AG04449 (cell line): ENCODE data around the gene ATP6V1E1.
A peak's percentile ranks its signal among the peaks of the same experiment; 100 is the strongest.
"Not testable (repeated sequence)": the region's sequence is repeated elsewhere in the genome, so short reads cannot be mapped to it uniquely, and the experiment has no call there.

ENCODE experiments used
- CTCF ChIA-PET: fragments of 350-600 bp; formaldehyde crosslinking; extraction: SDS; loops from one replicate; lab custom pipeline; 2021; ENCODE audit warnings: antibody characterized with exemption; lab: Yijun Ruan, JAX
- POLR2A ChIA-PET: fragments of 400-600, 350-600 bp; formaldehyde crosslinking; extraction: SDS; loops from one replicate; lab custom pipeline; 2020; ENCODE audit warnings: antibody characterized with exemption, inconsistent platforms; lab: Yijun Ruan, JAX
- DNase-seq: peaks from one replicate; pipeline ENCODE4 v3.0.0-alpha.2; 2010; ENCODE audit warnings: low read depth, low spot score
- H3K4me3 ChIP-seq: 2 replicates; pipeline ENCODE4 v1.5.1; 2011; ENCODE audit warnings: low read depth, mild to moderate bottlenecking, control low read depth, low read length
- TF ChIP-seq, protein P1 (sequence below): IDR thresholded peaks from one replicate; pipeline ENCODE4 v1.5.1; 2011; ENCODE audit warnings: mild to moderate bottlenecking, moderate library complexity, low read length, control low read depth, inconsistent platforms; ENCODE audit not compliant: insufficient read depth; ENCODE audit errors: missing control alignments

The ATP6V1E1 gene

DNA sequence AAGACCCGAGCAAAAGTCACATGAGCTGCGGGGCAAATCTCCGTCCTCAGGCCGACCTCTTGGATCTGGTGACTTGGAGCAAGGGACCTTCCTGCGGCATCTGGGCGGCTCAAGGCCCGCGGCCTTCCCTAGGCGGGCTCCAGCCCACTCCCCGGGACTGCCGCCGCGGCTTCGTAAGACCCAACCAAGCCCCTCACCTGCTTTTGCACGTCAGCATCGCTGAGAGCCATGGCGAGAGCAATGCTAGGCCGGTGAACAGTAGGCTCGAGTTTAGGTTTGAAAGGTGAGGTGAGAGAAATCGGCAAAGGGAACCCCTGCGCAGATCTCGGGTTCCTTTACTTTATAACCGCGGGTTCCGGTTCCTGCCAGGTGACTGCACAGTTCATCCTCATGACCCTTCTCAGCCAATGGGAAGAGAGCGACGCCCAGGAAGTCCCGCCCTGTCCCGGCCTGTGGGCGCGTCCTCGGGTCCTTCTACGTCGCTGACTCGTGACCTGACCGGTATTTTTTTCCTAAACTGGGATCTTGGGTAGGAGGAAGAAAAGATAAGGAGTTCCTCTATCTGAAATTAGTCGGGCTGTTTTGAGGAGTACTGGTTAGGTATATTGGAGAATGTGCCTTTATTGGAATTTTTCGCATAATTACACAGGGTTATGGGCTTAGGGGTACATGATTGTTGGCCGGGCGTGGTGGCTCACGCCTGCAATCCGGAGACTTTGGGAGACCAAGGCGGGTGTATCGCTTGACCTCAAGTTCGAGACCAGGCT lies at the start of gene ATP6V1E1:
ATP6V1E1 (minus strand) TSS at position 344 of the 767 bp plus-strand sequence; CDS start at position 230, 114 bp downstream.
- TF ChIP-seq, protein P1, sequence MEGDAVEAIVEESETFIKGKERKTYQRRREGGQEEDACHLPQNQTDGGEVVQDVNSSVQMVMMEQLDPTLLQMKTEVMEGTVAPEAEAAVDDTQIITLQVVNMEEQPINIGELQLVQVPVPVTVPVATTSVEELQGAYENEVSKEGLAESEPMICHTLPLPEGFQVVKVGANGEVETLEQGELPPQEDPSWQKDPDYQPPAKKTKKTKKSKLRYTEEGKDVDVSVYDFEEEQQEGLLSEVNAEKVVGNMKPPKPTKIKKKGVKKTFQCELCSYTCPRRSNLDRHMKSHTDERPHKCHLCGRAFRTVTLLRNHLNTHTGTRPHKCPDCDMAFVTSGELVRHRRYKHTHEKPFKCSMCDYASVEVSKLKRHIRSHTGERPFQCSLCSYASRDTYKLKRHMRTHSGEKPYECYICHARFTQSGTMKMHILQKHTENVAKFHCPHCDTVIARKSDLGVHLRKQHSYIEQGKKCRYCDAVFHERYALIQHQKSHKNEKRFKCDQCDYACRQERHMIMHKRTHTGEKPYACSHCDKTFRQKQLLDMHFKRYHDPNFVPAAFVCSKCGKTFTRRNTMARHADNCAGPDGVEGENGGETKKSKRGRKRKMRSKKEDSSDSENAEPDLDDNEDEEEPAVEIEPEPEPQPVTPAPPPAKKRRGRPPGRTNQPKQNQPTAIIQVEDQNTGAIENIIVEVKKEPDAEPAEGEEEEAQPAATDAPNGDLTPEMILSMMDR, result no peak
- DNase-seq, result peak; percentile 74
- POLR2A ChIA-PET, result no interaction called here
- H3K4me3 ChIP-seq, result peak within 1 kb of the TSS; percentile 100
- CTCF ChIA-PET, result no interaction called here

DNA sequence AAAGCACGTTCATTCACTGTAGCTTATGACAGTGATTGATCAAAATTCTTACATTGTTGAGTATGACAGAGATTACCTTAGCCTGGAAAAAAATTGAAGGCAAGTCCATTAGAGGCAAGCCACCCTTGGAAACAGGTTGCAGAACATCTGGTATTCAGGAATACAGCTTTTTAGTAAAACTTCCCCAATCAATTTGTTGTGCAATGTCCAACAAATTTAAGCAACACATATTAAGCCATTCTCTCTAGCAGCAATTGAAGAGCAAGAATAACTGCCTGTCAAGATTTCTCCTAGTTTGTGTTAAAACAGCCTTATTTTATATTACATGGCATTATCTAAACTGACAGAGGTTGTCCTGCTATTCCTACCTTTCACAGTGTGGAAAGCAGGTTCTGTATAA lies 47.0 kb upstream of the ATP6V1E1 start:
- ChIA-PET POLR2A (interaction anchor here (0.6 kb wide), 2 partner anchors 14 to 54 kb away, joined by 3 read pairs; no protein-coding TSS in a partner anchor), CTCF (interaction anchor here (0.8 kb wide), 1 partner anchor 14 kb away, joined by 3 read pairs; no protein-coding TSS in a partner anchor)
- DNase-seq, result no peak
- H3K4me3 ChIP-seq, result no peak overlapping the region
- TF ChIP-seq, protein P1, result no peak

DNA sequence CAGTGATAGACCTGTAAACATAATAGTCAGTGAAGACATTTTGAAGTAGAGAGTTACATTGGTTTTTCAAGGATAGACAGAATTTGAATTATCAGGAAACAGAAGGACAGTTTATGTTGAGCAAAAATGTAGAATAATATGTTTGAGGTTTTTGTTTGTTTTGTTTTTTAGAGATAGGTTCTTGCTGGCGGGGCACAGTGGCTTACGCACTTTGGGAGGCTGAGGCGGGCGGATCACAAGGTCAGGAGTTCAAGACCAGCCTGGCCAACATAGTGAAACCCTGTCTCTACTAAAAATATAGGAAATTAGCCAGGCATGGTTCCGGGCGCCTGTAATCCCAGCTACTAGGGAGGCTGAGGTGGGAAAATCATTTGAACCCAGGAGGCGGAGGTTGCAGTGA lies 45.6 kb upstream of the ATP6V1E1 start:
- ChIA-PET POLR2A (interaction anchor here (0.6 kb wide), 1 partner anchor 98 kb away, joined by 3 read pairs; no protein-coding TSS in a partner anchor), CTCF (no interaction called here)
- no peak for DNase-seq
- TF ChIP-seq, protein P1, result no peak
- no peak overlapping the region for H3K4me3 ChIP-seq

DNA sequence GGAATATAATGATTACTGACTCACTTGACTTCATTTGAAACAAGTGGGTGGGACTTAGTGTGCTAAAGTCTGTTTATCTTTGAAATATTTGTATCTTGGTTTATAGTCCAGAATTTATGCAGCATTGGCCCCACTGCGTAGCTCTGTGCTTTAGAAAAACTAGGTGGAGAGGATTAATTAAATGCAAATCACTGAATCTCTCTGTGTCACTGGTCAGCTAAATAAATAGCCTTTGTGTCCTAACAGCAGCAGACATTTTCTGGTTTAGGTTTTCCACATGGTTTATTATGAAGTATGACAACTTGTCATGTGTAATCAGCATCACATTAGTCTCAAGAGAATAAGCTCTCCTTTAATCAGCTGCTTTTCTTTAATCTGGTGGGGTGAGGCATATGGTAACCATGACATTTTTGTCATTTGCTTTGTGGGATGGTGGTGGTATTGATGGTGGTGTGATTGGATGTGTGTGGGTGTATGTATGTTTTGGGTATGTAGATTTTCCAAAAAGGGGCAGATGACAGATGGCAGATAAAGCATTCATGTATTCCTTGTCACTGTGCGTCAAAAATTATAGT lies 44.0 kb upstream of the ATP6V1E1 start:
- CTCF ChIA-PET, result interaction anchor here (1.3 kb wide), 1 partner anchor 20 kb away, joined by 6 read pairs; no protein-coding TSS in a partner anchor
- H3K4me3 ChIP-seq, result no peak overlapping the region
- DNase-seq, result no peak
- TF ChIP-seq, protein P1, result no peak
- POLR2A ChIA-PET, result interaction anchor here (2.0 kb wide), 1 partner anchor 61 kb away, joined by 5 read pairs; no protein-coding TSS in a partner anchor

DNA sequence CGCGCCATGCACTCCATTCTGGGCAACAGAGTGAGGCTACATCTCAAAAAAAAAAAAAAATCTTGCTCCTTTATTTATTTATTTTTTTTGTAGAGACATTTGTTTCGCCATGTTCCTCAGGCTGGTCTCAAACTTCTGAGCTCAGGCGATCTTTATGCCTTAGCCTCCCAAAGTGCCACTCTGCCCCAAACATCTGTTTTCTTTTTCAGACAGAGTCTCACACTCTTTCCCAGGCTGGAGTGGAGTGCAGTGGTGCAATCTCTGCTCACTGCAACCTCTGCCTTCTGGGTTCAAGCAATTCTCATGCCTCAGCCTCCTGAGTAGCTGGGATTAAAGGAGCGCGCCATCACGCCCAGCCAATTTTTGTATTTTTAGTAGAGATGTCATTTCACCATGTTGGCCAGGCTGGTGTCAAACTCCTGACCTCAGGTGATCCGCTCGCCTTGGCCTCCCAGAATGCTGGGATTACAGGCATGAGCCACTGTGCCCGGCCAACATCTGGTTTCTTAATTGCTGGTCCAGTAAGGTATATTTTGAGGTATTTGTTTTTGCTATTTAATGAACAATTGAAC lies 43.1 kb upstream of the ATP6V1E1 start:
- H3K4me3 ChIP-seq, DNase-seq: not testable (repeated sequence)
- ChIA-PET POLR2A (interaction anchor here (0.6 to 2.0 kb wide), 2 partner anchors 33 to 62 kb away, joined by 4 to 5 read pairs; no protein-coding TSS in a partner anchor), CTCF (interaction anchor here (0.7 to 1.3 kb wide), 2 partner anchors 19 to 65 kb away, joined by 4 to 6 read pairs; no protein-coding TSS in a partner anchor)

DNA sequence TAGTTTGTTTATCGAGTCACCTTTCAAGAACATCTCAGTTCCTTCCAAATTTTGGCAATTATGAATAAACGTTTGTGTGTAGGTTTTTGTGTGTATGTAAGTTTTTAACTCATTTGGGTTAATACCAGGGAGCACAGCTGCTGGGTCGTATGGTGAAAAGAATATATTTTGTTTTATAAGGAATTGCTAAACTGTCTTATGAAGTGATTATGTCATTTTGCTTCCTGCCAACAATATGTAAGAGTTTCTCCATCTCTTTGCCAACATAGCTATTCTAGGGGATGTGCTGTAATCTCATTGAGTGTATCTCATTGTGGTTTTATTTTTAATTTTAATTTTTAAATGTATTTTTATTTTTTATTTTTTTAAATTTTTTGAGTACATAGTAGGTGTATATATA lies 37.3 kb upstream of the ATP6V1E1 start:
- CTCF ChIA-PET, result no interaction called here
- POLR2A ChIA-PET, result no interaction called here

More for the DNA sequence above, 37.3 kb upstream of the ATP6V1E1 start:
- H3K4me3 ChIP-seq, result no peak overlapping the region
- TF ChIP-seq, protein P1, result no peak
- no peak for DNase-seq
